NK-92 (cell line): Measurements from ENCODE around the gene ATG4B.
"Not testable (repeated sequence)": the region's sequence is repeated elsewhere in the genome, so short reads cannot be mapped to it uniquely, and the experiment has no call there.

Experiments used
- DNase-seq: peaks from one replicate; lab custom pipeline; 2025; ENCODE audit not compliant: unreplicated experiment; lab: John Stamatoyannopoulos, UW

ATG4B gene

DNA sequence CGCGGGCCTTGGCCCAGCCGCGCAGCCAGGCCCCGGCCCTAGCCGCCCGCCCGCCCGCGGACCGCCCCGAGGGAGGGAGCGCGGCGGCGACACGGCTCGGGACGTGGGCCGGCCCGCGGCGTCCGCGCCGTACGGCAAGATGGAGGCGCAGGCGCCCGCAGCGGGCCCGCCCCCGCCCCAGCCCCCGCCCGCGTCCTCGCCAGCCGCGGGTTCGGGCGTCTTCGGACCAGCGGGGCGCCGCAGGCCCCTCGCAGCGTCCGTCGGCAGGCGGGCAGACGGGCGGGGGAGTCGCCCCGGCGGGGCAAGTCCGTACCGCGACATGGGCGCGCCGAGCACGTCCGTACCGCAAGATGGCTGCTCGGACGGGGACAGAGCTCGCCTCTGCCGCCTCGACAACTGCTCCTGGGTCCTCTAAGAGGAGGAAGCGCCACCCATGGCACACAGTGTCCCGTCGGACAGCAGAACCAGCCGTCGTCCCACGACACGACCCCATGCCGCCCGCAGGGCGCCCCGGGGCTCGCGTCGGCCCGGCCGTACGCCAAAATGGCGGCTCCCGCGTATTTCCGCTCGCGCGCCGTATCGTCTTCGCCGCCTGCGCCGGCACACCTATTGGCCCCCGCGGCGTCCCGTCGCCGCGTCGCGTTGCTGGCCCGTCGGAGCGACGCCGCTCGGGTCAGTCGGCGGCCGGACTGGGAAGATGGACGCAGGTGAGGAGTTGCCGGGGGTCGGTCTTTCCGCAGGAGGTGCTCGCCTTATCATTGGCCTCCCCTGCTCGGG lies at the start of gene ATG4B, which contains the start of gene THAP4:
TSS of gene ATG4B (plus strand) at position 676 of the 777 bp plus-strand sequence. CDS start at position 698, 22 bp downstream.
TSS of gene THAP4 (minus strand) at position 141 of the 777 bp plus-strand sequence. CDS start 141 bp downstream, outside the sequence.
- no peak for DNase-seq

DNA sequence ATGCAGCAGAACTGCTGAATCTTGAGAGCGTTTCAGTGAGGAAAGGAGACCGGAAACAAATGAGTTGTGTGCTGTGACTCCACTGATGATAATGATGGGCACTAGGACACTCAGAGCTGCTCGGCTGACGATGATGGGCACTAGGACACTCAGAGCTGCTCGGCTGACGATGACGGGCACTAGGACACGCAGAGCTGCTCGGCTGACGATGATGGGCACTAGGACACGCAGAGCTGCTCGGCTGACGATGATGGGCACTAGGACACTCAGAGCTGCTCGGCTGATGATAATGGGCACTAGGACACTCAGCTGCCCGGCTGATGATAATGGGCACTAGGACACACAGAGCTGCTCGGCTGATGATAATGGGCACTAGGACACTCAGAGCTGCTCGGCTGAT lies 47.6 kb upstream of the ATG4B start:
- DNase-seq = not testable (repeated sequence)

GRCh38 chr2:241590496-241591455 lies 46.7 kb upstream of the ATG4B start:
- DNase-seq = not testable (repeated sequence)

DNA sequence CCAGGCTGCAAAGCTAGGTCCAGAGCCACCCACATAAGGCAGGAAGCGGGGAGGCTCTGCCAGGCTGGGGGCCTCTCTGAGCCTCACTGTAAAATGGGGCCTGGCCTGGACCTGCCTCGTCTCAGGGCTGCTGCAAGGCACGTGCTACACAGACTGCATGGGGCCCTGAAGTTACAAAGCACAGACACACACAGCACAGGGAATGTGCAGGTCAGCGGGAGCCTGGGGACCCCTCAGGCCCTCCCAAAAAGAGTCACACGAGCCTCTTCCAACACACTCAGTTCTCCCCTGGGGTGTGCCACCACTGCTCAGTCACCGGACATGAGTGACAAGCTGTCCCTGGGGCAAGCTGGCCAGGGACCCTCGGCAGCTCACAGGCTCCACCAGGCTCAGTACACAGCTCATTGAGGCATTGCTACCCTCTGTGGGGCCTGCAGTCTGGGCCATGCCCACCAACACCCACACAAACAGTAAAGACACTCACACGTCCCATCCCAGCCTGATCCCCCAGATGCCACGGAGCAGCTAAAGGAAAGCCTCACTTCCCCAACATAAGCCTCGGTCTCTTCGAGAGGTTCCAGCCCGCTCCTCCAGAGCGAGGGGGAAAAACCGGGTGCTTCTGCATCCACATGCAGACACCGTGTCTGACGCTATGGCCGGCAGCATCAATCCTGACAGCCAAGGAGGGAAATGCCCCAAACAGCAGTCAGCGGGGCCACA lies 45.2 kb upstream of the ATG4B start:
- no peak for DNase-seq

GRCh38 chr2:241593271-241593670 lies 44.2 kb upstream of the ATG4B start:
- DNase-seq = no peak

GRCh38 chr2:241595600-241596140 lies 41.8 kb upstream of the ATG4B start:
- no peak for DNase-seq

GRCh38 chr2:241597561-241597960 lies 39.9 kb upstream of the ATG4B start:
- DNase-seq = no peak

DNA sequence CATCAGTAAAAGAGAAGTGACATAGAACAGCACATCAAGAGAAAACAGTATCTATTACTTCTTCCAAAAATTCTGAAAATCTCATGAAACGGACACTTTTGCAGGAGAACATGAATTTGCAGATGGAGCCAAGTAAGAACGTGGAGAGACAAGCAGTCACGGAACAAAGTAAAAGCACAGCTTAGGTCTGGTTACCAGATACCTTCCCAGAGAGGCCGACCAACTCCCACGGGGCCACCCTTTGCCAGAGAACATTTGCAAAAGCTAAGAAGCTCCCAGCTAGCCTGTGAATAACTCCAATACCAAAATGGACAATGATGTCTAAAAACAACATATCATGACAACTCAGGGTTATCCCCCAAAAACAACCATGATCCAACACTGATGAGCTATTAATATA lies 39.4 kb upstream of the ATG4B start:
- DNase-seq = no peak

DNA sequence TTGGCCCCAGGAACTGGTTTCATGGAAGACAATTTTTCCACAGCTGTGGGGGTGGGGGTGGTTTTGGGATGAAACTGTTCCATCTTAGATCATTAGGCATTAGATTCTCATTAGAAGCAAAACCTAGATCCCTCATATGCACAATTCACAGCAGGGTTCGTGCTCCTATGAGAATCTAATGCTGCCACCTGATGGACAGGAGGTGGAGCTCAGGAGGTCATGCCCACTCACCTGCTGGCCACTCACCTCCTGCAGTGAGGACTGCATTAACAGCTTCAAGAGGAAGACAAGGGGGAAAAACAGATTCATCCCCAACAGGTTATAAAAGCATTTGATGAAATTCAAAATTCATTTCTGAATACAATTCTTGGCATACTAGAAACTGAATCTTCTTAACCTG lies 39.0 kb upstream of the ATG4B start:
- DNase-seq = no peak

- DNase-seq = no peak
Observed at GRCh38 chr2:241599615-241600014, 37.9 kb upstream of the ATG4B start.

DNA sequence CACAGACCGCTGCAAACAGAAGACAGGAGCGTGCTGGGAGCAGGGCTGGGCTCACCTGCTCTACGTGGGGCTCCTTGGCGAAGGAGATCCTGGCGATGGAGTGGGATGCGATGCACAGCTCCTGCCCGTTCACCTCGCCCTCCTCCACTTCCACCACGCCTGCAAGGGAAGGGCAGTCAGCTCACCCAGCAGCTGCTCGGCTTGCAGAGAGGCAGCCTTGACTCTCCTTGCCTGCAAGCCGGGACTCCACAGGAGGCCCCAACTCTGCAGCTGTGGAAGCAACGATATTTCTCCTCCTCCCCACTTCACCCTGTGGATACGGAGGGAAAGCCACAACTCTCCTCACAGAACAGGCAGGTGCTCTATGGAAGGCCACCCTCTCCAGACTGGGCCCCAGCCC lies 35.7 kb upstream of the ATG4B start:
- no peak for DNase-seq

DNA sequence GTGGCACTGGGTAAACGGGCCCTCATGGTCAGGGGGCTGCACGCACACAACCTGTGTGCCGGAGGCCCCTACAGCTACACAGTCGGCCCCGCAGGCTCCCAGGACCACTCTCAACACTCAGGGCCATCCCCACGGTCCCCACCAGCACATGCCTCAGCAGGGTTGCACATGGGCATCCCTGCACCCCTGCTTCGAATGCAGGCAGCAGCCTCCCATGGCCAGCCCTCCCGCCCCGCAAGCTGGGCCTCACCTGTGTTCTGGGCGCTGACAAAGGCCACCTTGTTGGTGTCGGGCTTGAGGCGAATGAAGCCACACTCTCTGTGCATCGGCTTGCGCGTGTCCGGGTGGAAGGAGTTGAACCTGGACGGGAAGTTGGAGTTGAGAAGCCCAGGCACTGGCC lies 34.8 kb upstream of the ATG4B start:
- DNase-seq = no peak

GRCh38 chr2:241603686-241604085 lies 33.8 kb upstream of the ATG4B start:
- no peak for DNase-seq

DNA sequence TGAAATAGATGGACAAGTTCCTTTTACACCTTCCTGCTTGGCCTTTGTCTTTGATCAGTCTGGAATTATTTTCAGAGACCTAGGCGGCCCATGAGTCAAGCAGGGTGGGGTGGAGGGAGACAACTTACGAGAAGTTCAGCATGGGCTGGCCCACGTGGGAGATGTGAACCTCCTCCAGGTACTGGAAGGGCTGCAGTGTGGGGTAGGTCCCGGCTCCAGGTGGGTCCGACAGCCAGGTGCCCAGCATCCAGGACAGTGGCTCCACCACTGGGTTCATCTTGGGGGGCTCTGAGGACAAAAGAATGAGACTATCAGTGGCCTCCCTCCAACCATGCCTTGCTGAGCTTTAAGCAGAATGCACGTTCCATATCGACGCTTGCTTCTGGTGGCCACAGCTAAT lies 31.3 kb upstream of the ATG4B start:
- DNase-seq = no peak

- no peak for DNase-seq
Observed at GRCh38 chr2:241607162-241607885, 30.2 kb upstream of the ATG4B start.

GRCh38 chr2:241608881-241609280 lies 28.6 kb upstream of the ATG4B start:
- DNase-seq = no peak

GRCh38 chr2:241609859-241610793 lies 27.4 kb upstream of the ATG4B start:
- DNase-seq = peak; percentile 51

DNA sequence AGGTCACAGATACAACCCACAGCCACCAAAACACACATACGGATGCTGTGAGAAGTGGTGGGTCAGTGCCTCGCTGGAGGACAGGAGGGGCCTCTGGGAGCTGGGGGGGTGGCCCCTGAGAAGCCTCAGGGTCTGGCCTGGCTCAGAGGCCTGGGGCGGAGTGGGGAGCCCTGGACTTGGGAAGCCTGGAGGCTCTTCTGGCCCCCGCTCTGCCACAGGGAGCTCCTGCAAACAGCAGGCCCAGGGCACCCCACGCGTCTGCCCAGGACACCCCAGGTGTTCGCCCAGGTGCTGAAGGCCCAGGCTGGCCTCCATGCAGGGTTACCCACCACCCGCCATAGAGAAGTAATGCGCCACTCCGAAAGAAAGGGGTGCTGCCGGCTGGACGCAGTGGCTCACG lies 26.4 kb upstream of the ATG4B start:
- no peak for DNase-seq
